ENCODE results near the gene SCYGR5.

- TF ChIP-seq ZNF214 (tag by site-specific recombination; IDR thresholded peaks at IDR 0.05; ENCODE audit: borderline replicate concordance) (no peak), ZNF560 (tag by site-specific recombination; IDR thresholded peaks at IDR 0.05; ENCODE audit: borderline replicate concordance) (no peak), CTCF (tag by site-specific recombination; IDR thresholded peaks at IDR 0.05) (no peak), ZNF707 (tag by site-specific recombination; IDR thresholded peaks at IDR 0.05) (no peak), ZNF473 (tag by site-specific recombination; IDR thresholded peaks at IDR 0.05) (no peak), ATF2 (tag by site-specific recombination; IDR thresholded peaks at IDR 0.05; ENCODE audit: low read depth) (no peak), PRDM4 (tag by site-specific recombination; IDR thresholded peaks at IDR 0.05) (no peak), ZNF404 (tag by site-specific recombination; IDR thresholded peaks at IDR 0.05) (no peak), YY1 (tag by site-specific recombination; IDR thresholded peaks at IDR 0.05) (no peak), ZNF121 (tag by site-specific recombination; IDR thresholded peaks at IDR 0.05) (no peak)
These were observed 7.9 kb downstream of the SCYGR5 start for GRCh38 chr2:227674485-227674884.

All from HEK293 (cell line).